ENCODE measurements around the gene SLC6A15. TPM values are rescaled to one million over a fixed set of nuclear protein-coding genes. Genes with fewer than 3 reads are reported as not detected.

Gene SLC6A15
- polyA plus RNA-seq, result 1 to 10 TPM in 1 of 4 donors, under 1 TPM in 1, not detected in 2; 0.34 to 1.0 TPM
- long read RNA-seq, donor 1, result 0 reads
- long read RNA-seq, donor 2, result 0 reads
- long read RNA-seq, donor 3, result 0 reads
- long read RNA-seq, donor 4, full-length matches to known transcripts, result 1 of 1 reads
- long read RNA-seq, donor 4, partial matches to known transcripts, result 0 of 1 reads
- long read RNA-seq, donor 4, other reads (novel, unspliced or antisense), result 0 of 1 reads
- long read RNA-seq, donor 5, result 0 reads
- long read RNA-seq, donor 6, result 0 reads
- long read RNA-seq, donor 7, result 0 reads
- long read RNA-seq, donor 8, result 0 reads
- long read RNA-seq, donor 9, result 0 reads
- long read RNA-seq, donor 10, result 0 reads

DNA sequence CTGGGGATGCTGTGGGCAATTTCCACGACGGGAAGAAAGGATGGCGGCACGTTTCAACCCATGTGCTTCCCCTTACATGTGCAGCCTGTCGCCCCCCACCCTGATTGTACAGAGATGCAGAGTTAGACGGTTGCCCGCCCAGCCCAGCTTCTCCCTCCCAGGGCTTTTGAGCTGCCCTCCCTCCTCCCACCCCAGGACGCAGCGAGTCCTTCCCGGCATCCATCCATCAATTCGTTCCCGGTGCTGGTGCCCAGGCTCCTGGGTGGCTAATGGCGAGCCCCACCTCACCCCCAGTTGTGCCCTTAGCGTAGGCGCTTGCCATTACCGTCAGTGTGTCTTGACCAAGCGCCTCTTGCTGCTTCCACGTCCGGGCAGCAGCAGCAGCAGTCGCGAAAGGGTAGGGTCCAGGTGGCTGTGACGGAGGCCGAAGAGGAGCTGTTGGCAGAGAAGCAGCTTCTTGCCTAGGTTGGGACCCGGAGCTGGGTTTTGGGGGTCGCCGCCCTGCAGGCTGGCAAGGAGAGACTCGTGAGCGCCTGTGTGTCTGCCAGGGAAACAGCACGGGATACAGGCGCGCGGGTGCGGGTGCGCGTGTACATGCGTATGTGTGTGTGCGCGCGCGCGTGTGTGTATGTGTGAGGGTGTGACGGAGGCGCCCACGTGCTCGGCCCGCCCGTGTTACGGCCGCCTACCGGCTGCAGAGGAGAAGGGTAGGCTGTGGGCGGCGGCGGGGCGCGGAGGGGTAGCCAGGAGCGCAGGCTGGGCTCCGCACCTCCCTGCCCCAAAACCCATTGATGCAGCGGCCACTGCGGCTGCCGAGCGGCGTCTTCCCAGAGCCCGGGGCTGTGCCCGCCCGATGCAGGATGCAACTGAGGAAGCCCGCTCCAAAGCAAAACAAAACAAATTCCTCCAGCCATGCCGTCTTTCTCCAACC is at the start of gene SLC6A15:
TSS of gene SLC6A15 (minus strand) at position 602 of the 931 bp plus-strand sequence. CDS start 20,679 bp downstream, outside the sequence.
- FAIRE-seq (no peak), DNase-seq (peak; percentile 3 to 54)
- H3K4me1 ChIP-seq (ENCODE audit: control insufficient read depth in 3 of 3, insufficient read depth in 2 of 3, low read depth in 1 of 3, low read length in 2 of 3), result peaks cover 0 to 4% (median 0%) of the 10 kb centered on the region in 3 donors
- peak within 1 kb of the TSS in 1 of 3 donors; percentile 48 for H3K4me3 ChIP-seq (ENCODE audit: low read depth in 1 of 3, low read length in 3 of 3)
- H3K36me3 ChIP-seq (ENCODE audit: control insufficient read depth in 3 of 3, insufficient read depth in 2 of 3, low read depth in 1 of 3, low read length in 3 of 3), result no peaks in the 10 kb centered on the region
- H3K27ac ChIP-seq (ENCODE audit: low read depth in 1 of 3, low read length in 2 of 3), result no peak within 1 kb of the TSS
- peaks cover 0 to 33% (median 23%) of the 10 kb centered on the region in 3 donors for H3K27me3 ChIP-seq (ENCODE audit: control insufficient read depth in 3 of 3, insufficient read depth in 3 of 3, low read length in 3 of 3)
- H3K9me3 ChIP-seq (ENCODE audit: control insufficient read depth in 2 of 2, insufficient read depth in 1 of 2, low read depth in 1 of 2, low read length in 1 of 2), result no peaks in the 10 kb centered on the region
- WGBS, 3 donors, result 4 to 7% (median 7%) methylated on average over 45 to 67 of the region's 67 CpGs

DNA sequence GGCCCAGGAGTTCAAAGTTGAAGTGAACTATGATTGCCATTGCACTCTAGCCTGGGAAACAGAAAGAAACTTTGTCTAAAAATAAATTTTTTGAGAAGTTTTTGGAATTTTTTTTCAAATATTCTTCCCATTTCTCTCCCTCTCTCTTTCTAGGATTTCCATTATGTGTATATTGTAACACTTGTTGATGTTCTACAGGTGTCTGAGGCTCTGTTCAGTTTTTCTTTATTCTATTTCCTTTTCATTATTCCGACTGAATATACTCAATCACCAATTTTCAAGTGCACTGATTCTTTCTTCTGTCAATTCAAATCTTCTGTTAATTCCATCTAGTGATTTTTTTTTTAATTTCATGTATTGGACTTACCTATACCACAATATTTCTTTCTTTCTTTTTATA is 48.3 kb upstream of the SLC6A15 start:
- Histone ChIP-seq H3K4me1 (ENCODE audit: control insufficient read depth in 3 of 3, insufficient read depth in 2 of 3, low read depth in 1 of 3, low read length in 2 of 3) (no peaks in the 10 kb centered on the region), H3K4me3 (ENCODE audit: low read depth in 1 of 3, low read length in 3 of 3) (no peak overlapping the region), H3K9me3 (ENCODE audit: control insufficient read depth in 2 of 2, insufficient read depth in 1 of 2, low read depth in 1 of 2, low read length in 1 of 2) (no peaks in the 10 kb centered on the region), H3K36me3 (ENCODE audit: control insufficient read depth in 3 of 3, insufficient read depth in 2 of 3, low read depth in 1 of 3, low read length in 3 of 3) (no peaks in the 10 kb centered on the region), H3K27me3 (ENCODE audit: control insufficient read depth in 3 of 3, insufficient read depth in 3 of 3, low read length in 3 of 3) (no peaks in the 10 kb centered on the region), H3K27ac (ENCODE audit: low read depth in 1 of 3, low read length in 2 of 3) (no peak overlapping the region)
- FAIRE-seq (no peak), DNase-seq (no peak)
- 58 to 82% (median 78%) methylated on average over 1 of the region's 1 CpG for WGBS, 3 donors

DNA sequence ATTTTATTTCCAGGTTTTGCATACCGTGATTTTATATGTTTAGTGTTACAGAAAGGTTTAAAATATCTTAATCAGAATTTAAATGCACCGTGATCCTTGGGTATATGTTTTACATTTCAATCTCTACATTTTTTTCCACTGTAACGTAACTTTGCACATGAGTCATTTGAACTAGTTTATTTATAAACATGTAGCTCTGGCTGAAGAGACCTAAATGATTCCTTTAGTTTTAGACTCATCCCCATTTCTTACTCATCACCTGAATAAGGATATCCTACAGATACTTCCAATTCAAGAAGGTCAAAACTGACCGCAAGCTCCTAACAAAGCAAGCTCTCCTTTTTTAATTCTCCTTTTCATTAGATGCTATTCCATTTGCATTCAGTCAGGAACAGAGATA is 42.7 kb upstream of the SLC6A15 start:
- no peak for FAIRE-seq
- no peaks in the 10 kb centered on the region for H3K9me3 ChIP-seq (ENCODE audit: control insufficient read depth in 2 of 2, insufficient read depth in 1 of 2, low read depth in 1 of 2, low read length in 1 of 2)
- no peaks in the 10 kb centered on the region for H3K36me3 ChIP-seq (ENCODE audit: control insufficient read depth in 3 of 3, insufficient read depth in 2 of 3, low read depth in 1 of 3, low read length in 3 of 3)
- no peak overlapping the region for H3K4me3 ChIP-seq (ENCODE audit: low read depth in 1 of 3, low read length in 3 of 3)
- H3K27me3 ChIP-seq (ENCODE audit: control insufficient read depth in 3 of 3, insufficient read depth in 3 of 3, low read length in 3 of 3), result no peaks in the 10 kb centered on the region
- DNase-seq, result no peak
- no peak overlapping the region for H3K27ac ChIP-seq (ENCODE audit: low read depth in 1 of 3, low read length in 2 of 3)
- 60 to 63% (median 62%) methylated on average over 4 of the region's 4 CpGs for WGBS, 3 donors
- H3K4me1 ChIP-seq (ENCODE audit: control insufficient read depth in 3 of 3, insufficient read depth in 2 of 3, low read depth in 1 of 3, low read length in 2 of 3), result no peaks in the 10 kb centered on the region

DNA sequence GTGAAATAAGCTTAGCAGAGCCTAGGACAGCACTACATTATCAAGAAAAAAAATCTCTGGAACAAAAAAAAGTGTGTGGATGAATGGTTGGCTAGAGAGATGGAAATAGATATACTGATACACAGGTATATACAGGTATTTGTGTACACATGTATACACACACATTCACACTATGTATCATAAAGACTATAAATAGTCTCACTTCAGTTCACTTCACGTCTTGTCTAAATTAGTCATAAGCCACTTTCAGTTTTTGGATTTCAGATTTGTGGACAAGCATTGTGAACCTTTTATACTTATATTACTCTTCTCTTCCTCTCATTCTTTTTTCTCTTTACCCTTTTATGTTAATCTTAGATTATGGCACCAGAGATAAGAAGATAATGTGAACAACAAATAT is 41.8 kb upstream of the SLC6A15 start:
- FAIRE-seq (no peak), DNase-seq (no peak)
- Histone ChIP-seq H3K4me1 (ENCODE audit: control insufficient read depth in 3 of 3, insufficient read depth in 2 of 3, low read depth in 1 of 3, low read length in 2 of 3) (no peaks in the 10 kb centered on the region), H3K36me3 (ENCODE audit: control insufficient read depth in 3 of 3, insufficient read depth in 2 of 3, low read depth in 1 of 3, low read length in 3 of 3) (no peaks in the 10 kb centered on the region), H3K9me3 (ENCODE audit: control insufficient read depth in 2 of 2, insufficient read depth in 1 of 2, low read depth in 1 of 2, low read length in 1 of 2) (no peaks in the 10 kb centered on the region), H3K27me3 (ENCODE audit: control insufficient read depth in 3 of 3, insufficient read depth in 3 of 3, low read length in 3 of 3) (no peaks in the 10 kb centered on the region), H3K27ac (ENCODE audit: low read depth in 1 of 3, low read length in 2 of 3) (no peak overlapping the region), H3K4me3 (ENCODE audit: low read depth in 1 of 3, low read length in 3 of 3) (no peak overlapping the region)
- WGBS, 3 donors, result 13 to 47% (median 24%) methylated on average over 1 of the region's 1 CpG

DNA sequence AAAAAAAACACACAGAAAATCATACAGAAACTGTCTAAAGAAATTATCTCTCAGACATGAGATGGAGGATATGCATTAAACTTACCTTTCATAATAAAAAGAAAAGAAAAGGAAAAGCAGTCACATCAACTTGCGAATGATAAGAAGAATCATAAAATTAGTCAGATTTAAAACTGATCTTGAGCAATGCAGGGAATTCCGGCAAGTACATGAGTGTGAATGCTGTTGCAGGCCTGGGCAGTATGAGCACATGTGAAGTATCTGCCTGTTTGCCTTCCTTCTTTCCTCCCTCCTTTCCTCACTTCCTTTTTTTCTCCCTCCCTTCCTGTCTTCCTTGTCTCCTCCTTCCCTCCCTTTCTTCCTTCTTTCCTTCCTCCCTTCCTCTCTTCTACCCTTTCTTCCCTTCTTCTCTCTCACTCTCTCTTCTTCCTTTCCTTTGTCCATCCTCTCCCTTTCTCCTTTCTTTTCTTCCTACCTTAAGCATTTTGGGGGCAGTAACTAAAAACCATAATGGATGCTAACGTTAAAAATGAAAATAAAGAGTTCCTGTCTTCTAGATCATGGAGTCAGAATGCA is 38.5 kb upstream of the SLC6A15 start:
- no peaks in the 10 kb centered on the region for H3K4me1 ChIP-seq (ENCODE audit: control insufficient read depth in 3 of 3, insufficient read depth in 2 of 3, low read depth in 1 of 3, low read length in 2 of 3)
- H3K27me3 ChIP-seq (ENCODE audit: control insufficient read depth in 3 of 3, insufficient read depth in 3 of 3, low read length in 3 of 3), result no peaks in the 10 kb centered on the region
- H3K36me3 ChIP-seq (ENCODE audit: control insufficient read depth in 3 of 3, insufficient read depth in 2 of 3, low read depth in 1 of 3, low read length in 3 of 3), result no peaks in the 10 kb centered on the region
- no peak overlapping the region for H3K4me3 ChIP-seq (ENCODE audit: low read depth in 1 of 3, low read length in 3 of 3)
- 50 to 74% (median 57%) methylated on average over 3 of the region's 3 CpGs for WGBS, 3 donors
- no peaks in the 10 kb centered on the region for H3K9me3 ChIP-seq (ENCODE audit: control insufficient read depth in 2 of 2, insufficient read depth in 1 of 2, low read depth in 1 of 2, low read length in 1 of 2)
- no peak overlapping the region for H3K27ac ChIP-seq (ENCODE audit: low read depth in 1 of 3, low read length in 2 of 3)
- DNase-seq (no peak), FAIRE-seq (no peak)

DNA sequence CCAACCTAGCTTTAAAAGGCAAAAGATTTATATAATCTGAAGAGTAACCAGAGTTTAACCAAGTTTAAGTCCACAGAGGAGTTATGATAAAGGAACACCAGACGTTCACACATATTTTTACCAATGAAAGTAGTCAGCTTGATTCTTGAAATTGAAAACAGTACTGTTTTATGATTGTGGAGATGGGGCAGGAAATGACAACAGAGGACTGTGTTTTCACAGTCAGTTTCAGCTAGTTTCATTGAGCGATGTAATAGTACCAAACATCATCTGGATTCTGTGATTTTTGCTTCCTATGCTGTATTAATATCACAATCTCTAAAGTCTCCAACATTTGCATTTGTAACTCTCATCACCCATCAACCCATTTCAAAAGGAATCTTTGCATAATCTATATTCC is 34.2 kb upstream of the SLC6A15 start:
- 63 to 69% (median 65%) methylated on average over 2 of the region's 2 CpGs for WGBS, 3 donors
- FAIRE-seq (no peak), DNase-seq (no peak)
- no peak overlapping the region for H3K27ac ChIP-seq (ENCODE audit: low read depth in 1 of 3, low read length in 2 of 3)
- H3K27me3 ChIP-seq (ENCODE audit: control insufficient read depth in 3 of 3, insufficient read depth in 3 of 3, low read length in 3 of 3), result no peaks in the 10 kb centered on the region
- H3K36me3 ChIP-seq (ENCODE audit: control insufficient read depth in 3 of 3, insufficient read depth in 2 of 3, low read depth in 1 of 3, low read length in 3 of 3), result no peaks in the 10 kb centered on the region
- no peaks in the 10 kb centered on the region for H3K9me3 ChIP-seq (ENCODE audit: control insufficient read depth in 2 of 2, insufficient read depth in 1 of 2, low read depth in 1 of 2, low read length in 1 of 2)
- no peaks in the 10 kb centered on the region for H3K4me1 ChIP-seq (ENCODE audit: control insufficient read depth in 3 of 3, insufficient read depth in 2 of 3, low read depth in 1 of 3, low read length in 2 of 3)
- no peak overlapping the region for H3K4me3 ChIP-seq (ENCODE audit: low read depth in 1 of 3, low read length in 3 of 3)

DNA sequence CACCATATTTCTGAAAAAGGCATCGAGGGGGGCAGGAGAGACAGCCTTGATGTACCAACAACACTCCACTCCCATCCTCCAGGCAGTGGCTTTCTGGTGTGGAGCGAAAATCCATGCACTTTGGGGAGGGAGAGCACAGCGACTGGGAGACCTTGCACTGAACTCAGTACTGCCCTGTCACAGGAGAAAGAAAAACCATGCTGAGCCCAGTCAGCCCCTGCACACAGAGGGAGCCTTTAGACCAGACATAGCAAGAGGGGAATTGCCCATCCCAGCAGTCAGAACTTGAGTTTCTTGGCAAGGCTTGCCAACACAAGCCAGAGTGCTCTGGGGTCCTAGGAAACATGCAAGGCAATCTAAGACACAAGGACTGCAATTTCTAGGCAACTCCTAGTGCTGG is 24.8 kb upstream of the SLC6A15 start:
- H3K27ac ChIP-seq (ENCODE audit: low read depth in 1 of 3, low read length in 2 of 3), result no peak overlapping the region
- FAIRE-seq (no peak), DNase-seq (no peak)
- no peaks in the 10 kb centered on the region for H3K27me3 ChIP-seq (ENCODE audit: control insufficient read depth in 3 of 3, insufficient read depth in 3 of 3, low read length in 3 of 3)
- 42 to 55% (median 51%) methylated on average over 3 of the region's 3 CpGs for WGBS, 3 donors
- no peaks in the 10 kb centered on the region for H3K9me3 ChIP-seq (ENCODE audit: control insufficient read depth in 2 of 2, insufficient read depth in 1 of 2, low read depth in 1 of 2, low read length in 1 of 2)
- no peaks in the 10 kb centered on the region for H3K36me3 ChIP-seq (ENCODE audit: control insufficient read depth in 3 of 3, insufficient read depth in 2 of 3, low read depth in 1 of 3, low read length in 3 of 3)
- no peaks in the 10 kb centered on the region for H3K4me1 ChIP-seq (ENCODE audit: control insufficient read depth in 3 of 3, insufficient read depth in 2 of 3, low read depth in 1 of 3, low read length in 2 of 3)
- no peak overlapping the region for H3K4me3 ChIP-seq (ENCODE audit: low read depth in 1 of 3, low read length in 3 of 3)

DNA sequence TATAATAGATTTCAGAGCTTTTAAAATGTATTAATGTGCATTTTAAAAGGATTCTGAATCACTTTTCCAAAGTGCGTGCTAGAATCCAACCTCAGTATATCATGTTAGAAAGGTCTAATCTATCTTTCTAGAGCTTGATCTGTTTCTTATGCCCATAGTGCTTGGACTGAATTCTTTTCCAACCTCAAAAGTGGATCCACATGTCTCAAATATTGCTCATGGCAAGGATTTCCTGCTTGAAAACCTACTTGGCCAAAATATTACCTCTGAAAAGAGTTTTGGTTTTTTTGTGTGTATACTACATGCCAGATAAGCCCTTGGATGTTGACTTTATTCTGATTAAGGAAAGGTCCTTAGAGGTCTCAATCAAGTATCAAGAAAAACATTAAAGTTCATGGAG is 16.9 kb upstream of the SLC6A15 start:
- H3K9me3 ChIP-seq (ENCODE audit: control insufficient read depth in 2 of 2, insufficient read depth in 1 of 2, low read depth in 1 of 2, low read length in 1 of 2), result no peaks in the 10 kb centered on the region
- no peak overlapping the region for H3K27ac ChIP-seq (ENCODE audit: low read depth in 1 of 3, low read length in 2 of 3)
- no peaks in the 10 kb centered on the region for H3K36me3 ChIP-seq (ENCODE audit: control insufficient read depth in 3 of 3, insufficient read depth in 2 of 3, low read depth in 1 of 3, low read length in 3 of 3)
- DNase-seq (no peak), FAIRE-seq (no peak)
- 89 to 97% (median 97%) methylated on average over 1 of the region's 1 CpG for WGBS, 3 donors
- H3K4me1 ChIP-seq (ENCODE audit: control insufficient read depth in 3 of 3, insufficient read depth in 2 of 3, low read depth in 1 of 3, low read length in 2 of 3), result no peaks in the 10 kb centered on the region
- no peaks in the 10 kb centered on the region for H3K27me3 ChIP-seq (ENCODE audit: control insufficient read depth in 3 of 3, insufficient read depth in 3 of 3, low read length in 3 of 3)
- no peak overlapping the region for H3K4me3 ChIP-seq (ENCODE audit: low read depth in 1 of 3, low read length in 3 of 3)
